GM19025 (cell line): ENCODE data around the gene SRRM2.

ENCODE experiments used
- ATAC-seq: cut with Tn5 transposase; IDR thresholded peaks from one replicate; pipeline ENCODE4 v1.9.1; 2021; ENCODE audit warnings: mild to moderate bottlenecking, low read depth, moderate library complexity; ENCODE audit not compliant: unreplicated experiment

Gene SRRM2

GRCh38 chr16:2757344-2757743, 4.9 kb downstream of the SRRM2 start:
- ATAC-seq: no peak

GRCh38 chr16:2761472-2761871, 9.0 kb downstream of the SRRM2 start:
- no peak for ATAC-seq

DNA sequence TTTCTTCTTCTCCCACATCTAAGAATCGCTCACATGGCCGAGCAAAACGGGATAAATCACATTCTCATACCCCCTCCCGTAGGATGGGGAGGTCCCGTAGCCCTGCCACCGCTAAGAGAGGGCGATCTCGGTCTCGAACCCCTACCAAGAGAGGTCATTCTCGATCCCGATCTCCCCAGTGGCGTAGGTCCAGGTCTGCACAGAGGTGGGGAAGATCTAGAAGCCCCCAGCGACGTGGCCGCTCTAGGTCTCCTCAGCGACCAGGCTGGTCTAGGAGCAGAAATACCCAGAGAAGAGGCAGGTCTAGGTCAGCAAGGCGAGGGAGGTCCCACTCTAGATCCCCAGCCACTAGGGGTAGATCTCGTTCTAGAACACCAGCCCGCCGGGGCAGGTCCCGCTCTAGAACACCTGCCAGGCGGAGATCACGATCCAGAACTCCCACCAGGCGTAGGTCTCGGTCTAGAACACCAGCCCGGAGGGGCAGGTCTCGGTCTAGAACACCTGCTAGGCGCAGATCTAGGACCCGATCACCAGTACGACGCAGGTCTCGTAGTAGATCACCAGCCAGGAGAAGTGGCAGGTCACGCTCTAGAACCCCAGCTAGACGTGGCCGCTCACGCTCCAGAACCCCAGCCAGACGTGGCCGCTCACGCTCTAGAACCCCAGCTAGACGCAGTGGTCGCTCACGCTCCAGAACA, 9.6 kb downstream of the SRRM2 start:
- no peak for ATAC-seq

GRCh38 chr16:2762711-2763110, 10.3 kb downstream of the SRRM2 start:
- no peak for ATAC-seq

DNA sequence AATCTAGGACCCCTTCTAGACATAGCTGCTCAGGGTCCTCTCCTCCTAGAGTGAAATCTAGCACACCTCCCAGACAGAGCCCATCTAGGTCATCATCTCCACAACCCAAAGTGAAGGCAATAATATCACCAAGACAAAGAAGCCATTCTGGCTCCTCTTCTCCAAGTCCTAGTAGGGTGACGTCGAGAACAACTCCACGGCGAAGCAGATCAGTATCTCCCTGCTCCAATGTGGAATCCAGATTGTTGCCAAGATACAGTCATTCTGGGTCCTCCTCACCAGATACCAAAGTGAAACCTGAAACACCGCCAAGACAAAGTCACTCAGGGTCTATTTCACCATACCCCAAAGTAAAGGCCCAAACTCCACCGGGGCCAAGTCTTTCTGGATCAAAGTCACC, 10.7 kb downstream of the SRRM2 start:
- ATAC-seq: no peak

DNA sequence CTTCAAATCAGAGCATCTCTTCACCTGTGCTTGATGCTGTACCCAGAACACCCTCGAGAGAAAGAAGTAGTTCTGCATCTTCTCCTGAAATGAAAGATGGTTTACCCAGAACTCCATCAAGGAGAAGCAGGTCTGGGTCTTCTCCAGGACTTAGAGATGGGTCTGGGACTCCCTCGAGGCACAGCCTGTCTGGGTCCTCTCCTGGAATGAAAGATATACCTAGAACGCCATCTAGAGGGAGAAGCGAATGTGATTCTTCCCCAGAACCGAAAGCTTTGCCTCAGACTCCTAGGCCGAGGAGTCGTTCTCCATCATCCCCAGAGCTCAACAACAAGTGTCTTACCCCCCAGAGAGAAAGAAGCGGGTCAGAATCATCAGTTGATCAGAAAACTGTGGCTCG, 12.3 kb downstream of the SRRM2 start:
- ATAC-seq: no peak

DNA sequence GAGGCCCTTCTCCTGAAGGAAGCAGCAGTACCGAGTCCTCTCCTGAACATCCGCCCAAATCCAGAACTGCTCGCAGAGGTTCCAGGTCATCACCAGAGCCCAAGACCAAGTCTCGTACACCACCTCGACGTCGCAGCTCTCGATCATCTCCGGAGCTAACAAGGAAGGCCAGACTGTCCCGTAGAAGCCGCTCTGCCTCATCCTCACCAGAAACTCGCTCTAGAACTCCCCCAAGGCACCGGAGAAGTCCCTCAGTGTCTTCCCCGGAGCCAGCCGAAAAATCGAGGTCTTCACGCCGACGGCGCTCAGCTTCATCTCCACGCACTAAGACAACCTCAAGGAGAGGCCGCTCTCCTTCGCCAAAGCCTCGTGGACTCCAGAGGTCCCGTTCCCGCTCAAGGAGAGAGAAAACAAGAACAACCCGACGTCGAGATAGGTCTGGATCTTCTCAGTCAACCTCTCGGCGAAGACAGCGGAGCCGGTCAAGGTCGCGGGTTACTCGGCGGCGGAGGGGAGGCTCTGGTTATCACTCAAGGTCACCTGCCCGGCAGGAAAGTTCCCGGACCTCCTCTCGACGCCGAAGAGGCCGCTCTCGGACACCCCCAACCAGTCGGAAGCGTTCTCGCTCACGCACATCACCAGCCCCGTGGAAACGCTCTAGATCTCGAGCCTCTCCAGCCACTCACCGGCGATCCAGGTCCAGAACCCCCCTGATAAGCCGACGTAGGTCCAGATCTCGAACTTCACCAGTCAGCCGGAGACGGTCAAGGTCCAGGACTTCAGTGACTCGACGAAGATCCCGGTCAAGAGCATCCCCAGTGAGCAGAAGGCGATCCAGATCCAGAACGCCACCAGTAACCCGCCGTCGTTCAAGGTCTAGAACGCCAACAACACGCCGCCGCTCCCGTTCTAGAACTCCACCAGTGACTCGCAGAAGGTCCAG, 13.3 kb downstream of the SRRM2 start:
- no peak for ATAC-seq

- ATAC-seq: no peak
Measured at GRCh38 chr16:2766430-2767139, 14.1 kb downstream of the SRRM2 start.

DNA sequence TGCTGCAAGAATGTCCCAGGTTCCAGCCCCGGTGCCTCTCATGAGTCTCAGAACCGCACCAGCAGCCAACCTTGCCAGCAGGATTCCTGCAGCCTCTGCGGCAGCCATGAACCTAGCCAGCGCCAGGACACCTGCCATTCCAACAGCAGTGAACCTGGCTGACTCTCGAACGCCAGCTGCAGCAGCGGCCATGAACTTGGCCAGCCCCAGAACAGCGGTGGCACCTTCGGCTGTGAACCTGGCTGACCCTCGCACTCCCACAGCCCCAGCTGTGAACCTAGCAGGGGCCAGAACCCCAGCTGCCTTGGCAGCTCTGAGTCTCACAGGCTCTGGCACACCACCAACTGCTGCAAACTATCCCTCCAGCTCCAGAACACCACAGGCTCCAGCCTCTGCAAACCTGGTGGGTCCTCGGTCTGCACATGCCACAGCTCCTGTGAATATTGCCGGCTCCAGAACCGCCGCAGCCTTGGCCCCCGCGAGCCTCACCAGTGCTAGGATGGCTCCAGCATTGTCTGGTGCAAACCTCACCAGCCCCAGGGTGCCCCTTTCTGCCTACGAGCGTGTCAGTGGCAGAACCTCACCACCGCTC, 14.8 kb downstream of the SRRM2 start:
- no peak for ATAC-seq

GRCh38 chr16:2767891-2768290, 15.5 kb downstream of the SRRM2 start:
- no peak for ATAC-seq

GRCh38 chr16:2768403-2769089, 16.1 kb downstream of the SRRM2 start:
- no peak for ATAC-seq

DNA sequence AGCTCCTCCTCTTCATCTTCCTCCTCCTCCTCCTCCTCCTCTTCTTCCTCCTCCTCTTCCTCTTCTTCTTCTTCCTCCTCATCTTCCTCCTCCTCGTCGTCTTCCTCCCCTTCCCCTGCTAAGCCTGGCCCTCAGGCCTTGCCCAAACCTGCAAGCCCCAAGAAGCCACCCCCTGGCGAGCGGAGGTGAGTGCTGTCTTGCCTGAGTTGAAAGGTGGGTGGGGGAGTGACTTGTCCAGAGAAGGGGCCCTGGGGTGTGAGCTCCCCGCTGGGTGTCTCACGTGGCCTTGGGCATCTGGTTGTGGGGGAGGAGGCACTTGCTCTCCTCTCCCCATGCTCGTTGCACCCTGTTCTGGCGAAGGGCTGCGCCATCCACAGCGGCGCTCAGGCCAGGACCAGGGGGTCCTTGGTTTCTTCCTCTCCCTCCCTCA, 16.7 kb downstream of the SRRM2 start:
- no peak for ATAC-seq

- ATAC-seq: no peak
Measured at GRCh38 chr16:2769675-2770056, 17.2 kb downstream of the SRRM2 start.

DNA sequence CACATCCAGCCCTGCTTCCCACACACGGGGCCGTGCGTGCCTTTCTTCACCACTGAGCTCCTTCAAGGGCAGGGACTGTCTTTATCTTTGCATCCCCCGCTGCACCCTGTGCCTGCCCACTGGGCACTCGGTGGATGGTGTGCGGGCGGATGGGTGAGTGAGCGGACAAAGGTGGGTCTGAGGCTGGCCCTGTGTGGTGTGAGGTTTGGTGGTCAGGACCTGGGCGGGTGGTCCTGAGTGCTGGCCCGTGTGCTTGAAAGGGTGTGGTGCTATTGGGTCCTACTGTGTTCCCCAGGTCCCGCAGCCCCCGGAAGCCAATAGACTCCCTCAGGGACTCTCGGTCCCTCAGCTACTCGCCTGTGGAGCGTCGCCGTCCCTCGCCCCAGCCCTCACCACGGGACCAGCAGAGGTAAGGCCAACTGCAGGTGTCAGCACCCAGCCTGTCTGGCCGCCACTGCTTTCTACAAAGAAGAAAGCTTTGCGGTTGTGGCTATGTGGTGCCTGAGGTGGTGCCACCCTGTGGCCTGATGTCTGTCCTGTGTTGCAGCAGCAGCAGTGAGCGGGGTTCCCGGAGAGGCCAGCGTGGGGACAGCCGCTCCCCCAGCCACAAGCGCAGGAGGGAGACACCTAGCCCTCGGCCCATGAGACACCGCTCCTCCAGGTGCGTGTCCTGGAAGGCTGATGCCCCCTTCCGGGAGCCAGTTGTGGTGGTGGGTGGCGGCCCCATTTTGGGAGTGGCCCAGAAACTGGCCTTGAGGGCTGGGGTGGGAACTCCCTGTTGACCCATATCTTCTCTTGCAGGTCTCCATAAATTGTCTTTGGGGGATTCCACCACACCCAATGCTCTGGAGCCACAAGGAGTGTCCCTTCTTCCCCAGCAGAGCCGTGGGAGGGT, 17.9 kb downstream of the SRRM2 start:
- ATAC-seq: no peak

DNA sequence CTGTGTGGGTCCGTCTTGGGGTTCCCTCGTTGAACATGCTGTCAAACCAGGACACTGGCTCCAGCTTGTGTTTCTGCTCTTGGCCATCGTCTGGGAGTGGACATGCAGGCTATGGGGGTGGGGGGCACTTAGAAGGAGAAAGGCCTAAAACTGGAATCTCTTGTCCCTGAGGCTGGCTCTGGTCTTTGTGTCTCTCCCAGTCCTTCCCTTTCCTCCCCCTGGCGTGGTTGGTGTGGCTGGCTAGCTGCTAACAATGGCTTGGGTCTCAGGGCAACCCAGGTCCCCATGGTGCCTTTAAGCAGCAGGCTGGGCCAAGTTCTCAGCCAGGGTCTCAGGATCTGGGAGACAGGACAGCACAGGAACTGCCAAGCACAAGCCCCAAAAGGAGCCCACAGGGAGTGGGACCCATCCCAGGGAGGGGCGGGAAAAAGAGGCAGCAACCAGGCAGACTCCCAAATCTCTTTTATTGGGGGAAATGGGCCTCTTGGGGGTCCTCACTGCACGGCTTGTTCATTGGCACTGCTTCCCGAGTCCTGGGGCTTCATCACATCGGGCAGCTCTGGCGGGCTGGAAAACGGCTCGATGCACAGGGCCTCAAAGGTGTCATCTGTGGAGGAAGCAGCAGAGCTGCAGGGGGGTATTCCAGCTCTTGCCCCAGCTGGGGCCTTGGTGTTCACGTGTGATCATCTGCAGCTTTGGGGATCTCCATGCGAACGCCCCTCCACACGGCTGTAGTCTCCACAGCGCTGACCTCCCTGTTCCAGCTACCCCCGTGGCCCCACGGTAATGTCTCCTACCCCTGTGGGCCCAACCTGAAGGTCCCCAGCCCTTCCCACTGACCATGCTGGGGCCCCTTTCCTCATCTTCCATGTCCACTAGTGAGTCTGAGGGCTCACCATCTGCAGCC, 19.3 kb downstream of the SRRM2 start:
- ATAC-seq: no peak

DNA sequence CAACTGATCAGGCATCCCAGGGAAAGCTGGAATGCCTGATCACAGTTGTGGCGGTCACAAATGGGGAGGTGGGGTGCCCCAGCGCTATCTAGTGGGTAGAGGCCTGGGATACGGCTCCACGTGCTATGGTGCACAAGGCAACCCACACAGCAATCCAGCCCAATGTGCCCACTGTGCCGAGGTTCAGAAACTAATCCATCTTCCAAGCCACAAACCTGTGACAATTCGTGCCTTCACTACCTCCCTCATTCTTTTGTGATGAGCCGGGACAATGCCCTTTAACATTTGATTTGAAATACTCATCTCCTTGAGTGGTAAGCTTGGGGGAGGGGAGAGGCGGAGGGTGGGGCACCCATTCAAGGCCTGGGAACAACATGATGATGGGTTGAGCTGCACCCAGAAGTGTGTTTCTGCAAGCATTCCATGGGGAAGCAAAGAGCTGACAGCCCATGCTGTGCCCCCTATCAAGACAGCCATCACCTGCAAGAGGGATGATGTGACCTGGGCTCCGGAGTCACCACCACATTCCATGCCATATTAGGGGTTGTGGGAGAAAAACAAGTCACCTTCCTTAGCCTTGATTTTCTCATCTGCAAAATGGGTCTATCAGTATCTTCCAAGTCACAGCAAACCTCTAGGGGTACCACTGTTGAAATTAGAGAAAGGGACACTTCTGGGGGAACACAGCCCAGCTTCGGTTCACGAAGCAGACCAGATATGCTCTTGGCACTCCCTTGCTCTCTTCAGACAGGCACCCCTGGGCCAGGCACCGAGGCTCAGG, 20.9 kb downstream of the SRRM2 start:
- ATAC-seq: no peak

DNA sequence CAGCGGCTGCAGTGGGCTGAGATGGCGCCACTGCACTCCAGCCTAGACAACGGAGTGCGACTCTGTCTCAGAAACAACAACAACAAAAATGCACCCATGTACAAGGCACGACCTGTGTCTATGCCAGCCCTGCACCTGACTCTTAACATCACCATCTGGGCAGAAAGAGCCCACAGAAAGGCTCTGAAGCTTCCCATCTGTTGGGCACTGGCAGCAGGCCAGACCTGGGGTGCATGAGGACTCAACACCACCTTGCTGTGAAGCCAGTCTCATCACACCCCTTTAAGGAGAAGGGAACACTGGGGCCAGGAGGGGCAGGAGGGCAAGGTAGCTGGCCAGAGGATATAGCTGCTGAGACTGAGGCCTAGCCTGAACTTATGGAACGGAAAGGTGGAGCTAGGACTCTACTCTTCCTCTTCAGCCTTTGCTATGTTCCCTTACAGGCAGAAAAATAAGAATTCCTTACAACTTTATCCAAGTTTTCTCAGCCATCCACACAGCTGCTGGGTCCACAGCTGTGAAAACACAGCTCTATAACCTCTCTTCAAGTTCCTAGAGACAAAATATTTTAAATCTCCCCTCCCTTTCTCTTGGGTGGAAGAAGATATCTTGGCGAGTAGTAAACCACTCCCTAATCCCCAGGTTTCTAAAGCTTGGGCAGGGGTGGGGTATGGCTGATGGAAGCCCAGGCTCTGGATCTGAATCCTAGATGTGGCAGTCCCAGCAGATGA, 21.9 kb downstream of the SRRM2 start:
- ATAC-seq: no peak
